ENCODE measurements around the gene ZNF680.
"Not testable (repeated sequence)": the region's sequence is repeated elsewhere in the genome, so short reads cannot be mapped to it uniquely, and the experiment has no call there.

The ZNF680 gene

GRCh38 chr7:64562626-64563278 is at the start of gene ZNF680:
ZNF680 (minus strand) TSS chr7:64563071; CDS start chr7:64562954, 117 bp downstream.
- peak; percentile 85 for FAIRE-seq

GRCh38 chr7:64612452-64612851 is 49.6 kb upstream of the ZNF680 start:
- FAIRE-seq: no peak

DNA sequence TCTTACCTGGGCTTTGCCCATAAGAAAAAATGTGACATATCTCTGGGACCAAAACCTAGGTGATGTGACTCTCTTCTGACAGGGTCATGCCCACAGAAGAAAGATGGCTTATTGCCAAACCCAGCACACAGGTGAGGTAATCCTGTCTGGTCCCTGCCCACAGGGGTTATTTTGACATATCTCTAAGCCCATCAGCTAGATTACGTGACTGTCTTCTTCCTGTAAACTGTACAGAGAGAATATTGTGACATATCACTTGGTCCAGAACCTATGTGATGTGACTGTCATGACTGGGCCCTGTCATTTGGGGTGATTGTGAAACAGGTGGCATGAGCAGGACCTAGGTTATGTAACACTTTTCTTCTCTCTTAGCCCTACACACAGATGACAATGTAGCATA is 48.8 kb upstream of the ZNF680 start:
- FAIRE-seq: no peak

DNA sequence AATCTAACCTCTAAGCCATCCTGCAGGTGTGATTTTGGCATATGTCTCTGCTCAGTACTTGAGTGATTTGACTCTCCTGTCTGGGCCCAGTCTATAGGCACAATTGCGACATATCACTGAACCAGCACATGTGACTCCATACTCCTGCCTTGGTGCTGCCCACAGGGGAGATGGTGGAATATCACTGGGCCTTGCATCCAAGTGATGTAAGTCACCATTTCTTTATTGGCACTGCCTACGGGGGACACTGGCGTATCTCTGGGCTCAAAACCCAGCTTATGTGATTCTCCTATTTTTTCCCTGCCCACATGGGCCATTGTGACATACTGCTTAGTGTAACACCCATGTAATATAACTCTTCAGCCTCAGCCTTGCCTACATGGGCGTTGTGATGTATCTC is 48.1 kb upstream of the ZNF680 start:
- FAIRE-seq: no peak

- no peak for FAIRE-seq
These were observed 45.4 kb upstream of the ZNF680 start for GRCh38 chr7:64608116-64608910.

- FAIRE-seq: no peak
These were observed 43.5 kb upstream of the ZNF680 start for GRCh38 chr7:64606385-64606784.

- no peak for FAIRE-seq
These were observed 40.4 kb upstream of the ZNF680 start for GRCh38 chr7:64603271-64603670.

DNA sequence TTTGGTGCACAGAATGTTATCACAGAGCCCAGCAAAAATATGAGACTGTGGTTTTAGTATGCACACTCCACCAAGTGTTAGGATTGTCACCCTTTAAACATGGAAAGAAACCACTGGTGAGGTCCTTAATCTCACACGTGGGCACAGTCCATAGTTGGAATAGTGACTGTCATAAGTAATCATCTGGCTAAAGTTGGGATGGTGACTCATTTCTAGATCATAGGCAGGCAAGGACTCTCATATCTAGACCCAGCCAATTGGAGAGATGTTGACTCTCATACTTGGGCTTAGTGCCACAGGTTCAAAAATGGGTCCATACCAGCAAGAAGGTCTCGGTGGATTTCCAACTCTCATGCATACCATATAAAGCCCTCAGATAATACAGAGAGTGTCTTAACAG is 39.6 kb upstream of the ZNF680 start:
- no peak for FAIRE-seq

DNA sequence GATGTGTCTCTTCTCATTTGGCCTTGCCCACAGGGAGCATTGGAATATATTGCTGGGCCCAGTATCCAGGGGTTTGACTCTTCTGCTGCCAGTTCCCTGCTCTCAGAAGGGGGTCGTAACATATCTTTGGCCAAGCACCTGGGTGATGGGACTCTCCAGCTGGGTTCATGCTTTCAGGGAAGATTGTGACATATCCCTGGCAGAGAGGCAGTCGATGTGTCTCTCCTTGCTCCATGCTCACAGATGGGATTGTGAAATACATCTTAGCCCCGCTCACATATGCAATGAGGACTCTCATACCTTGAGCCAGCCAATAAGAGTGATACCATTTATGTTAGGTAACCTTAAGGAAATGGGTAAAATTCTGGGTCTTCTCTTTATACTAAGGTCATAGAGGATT is 39.2 kb upstream of the ZNF680 start:
- FAIRE-seq: no peak

DNA sequence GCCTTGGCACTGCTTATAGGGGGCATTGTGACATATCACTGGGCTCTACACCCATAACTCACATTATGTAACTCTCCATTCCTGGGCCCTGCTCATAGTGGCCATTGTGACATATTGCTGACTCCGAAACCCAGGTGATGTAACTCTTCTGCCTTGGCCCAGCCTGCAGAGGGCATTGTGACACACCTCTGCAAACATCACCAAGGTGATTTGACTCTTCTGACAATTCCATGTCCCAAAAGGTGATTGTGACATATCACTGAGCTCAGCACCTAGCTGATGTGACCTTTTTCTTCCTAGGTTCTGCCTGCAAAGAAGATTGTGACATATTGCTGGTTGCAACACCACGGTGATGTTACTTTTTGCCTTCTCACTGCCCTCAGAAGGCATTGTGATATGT is 36.5 kb upstream of the ZNF680 start:
- FAIRE-seq: no peak

DNA sequence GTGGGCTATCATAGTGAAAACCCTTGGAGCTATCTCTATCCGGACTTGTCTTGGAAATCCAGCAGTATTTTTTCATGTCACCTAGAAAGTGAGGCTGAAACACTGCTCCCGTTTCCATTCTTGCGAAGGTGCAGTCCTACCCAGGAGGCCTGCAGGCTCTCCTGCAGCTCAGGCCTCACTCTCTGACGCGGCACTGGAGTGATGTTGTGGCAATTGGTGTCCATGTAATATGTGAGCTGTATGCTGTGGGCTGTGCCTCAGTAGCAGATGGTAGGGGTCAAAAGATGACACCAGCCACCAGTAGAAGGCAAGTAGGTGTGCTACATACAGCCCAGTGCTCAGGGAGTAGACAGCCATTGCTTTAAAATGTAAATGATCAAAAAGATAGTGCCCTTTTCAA is 28.1 kb upstream of the ZNF680 start:
- no peak for FAIRE-seq

- FAIRE-seq: no peak
These were observed 19.3 kb upstream of the ZNF680 start for GRCh38 chr7:64581926-64582894.

DNA sequence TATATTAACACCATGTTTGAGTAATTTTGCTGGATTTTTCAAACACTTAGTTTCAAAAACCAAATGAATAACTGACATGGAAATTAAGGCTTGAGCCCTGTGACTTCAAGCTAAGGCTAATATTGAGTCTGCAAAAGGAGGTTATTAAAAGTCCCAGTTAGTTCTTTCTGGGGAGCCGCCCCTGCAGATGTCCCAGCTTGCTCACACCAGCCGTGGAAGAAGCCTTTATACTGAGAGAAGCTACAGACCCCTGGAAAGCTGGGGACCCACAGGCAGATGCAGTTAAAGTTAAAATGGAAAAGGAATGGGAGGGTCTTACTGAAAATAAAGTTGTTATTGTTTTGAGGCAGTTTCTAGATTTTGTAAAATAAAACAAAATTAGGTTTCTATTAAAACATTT is 18.5 kb upstream of the ZNF680 start:
- no peak for FAIRE-seq

- FAIRE-seq: no peak
These were observed 11.7 kb upstream of the ZNF680 start for GRCh38 chr7:64574540-64575099.

DNA sequence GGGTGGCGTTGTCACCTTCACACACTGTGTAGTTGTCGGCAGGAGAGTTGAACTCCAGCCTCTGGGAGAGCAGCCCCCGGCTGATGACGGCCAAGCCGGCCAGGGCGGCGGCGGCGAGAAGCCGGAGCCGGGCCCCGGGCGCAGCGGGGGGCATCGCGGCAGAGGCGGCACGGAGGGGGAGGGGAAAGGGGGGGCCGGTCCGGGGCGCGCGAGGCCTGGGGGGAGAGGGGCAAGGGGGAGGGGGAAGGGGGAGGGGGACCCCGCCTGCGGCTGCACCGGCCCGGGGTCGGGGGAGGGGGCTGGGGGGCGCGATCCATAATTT is 7.4 kb upstream of the ZNF680 start:
- not testable (repeated sequence) for FAIRE-seq

DNA sequence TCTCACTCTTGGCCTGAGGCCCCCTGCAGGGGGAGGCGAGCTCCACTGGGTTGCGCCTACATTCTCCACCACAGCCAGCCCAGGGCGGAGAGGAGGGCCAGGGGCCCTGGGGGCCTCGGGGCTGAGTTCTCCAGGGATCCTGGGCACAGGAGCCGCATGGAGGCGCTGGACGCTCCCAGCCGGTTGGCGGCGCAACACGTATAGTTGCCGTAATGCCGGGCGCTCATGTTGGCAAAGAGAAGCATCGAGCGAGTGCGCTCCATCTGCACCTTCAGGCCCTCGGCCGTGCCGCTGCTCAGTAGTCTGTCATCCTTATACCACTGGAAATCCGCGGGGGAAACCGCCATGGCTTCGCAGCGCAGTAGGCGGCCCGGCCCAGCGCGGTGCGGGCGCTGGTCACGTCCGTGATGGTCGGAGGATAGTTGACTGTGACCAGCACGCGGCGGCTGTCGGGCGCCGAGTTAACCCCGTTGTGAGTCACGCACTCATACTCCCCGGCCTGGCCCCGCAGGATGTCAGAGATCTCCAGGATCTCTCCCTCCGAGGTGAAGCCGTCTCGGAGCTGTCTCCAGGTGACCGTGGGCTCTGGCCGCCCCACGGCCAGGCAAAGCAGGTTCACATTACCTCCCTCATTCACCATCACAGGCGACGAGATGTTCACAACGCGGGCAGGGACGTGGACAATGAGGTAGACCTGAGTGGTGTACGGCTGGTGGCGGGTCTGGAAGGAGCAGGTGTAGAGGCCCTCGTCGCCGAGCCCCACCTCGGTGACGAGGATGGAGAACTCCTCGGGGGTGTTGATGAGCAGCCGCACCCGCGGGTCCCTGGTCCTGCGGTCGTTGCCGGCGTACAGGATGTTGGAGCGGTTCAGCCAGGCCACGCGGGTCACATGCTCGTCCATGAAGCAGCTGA is 6.8 kb upstream of the ZNF680 start:
- not testable (repeated sequence) for FAIRE-seq

- FAIRE-seq: no peak
These were observed 630 bp downstream of the ZNF680 start for GRCh38 chr7:64562256-64562625.

GRCh38 chr7:64559206-64559605 is 3.7 kb downstream of the ZNF680 start:
- FAIRE-seq: no peak

- FAIRE-seq: no peak
These were observed 4.1 kb downstream of the ZNF680 start for GRCh38 chr7:64558781-64559180.

GRCh38 chr7:64558323-64558705 is 4.6 kb downstream of the ZNF680 start:
- no peak for FAIRE-seq

DNA sequence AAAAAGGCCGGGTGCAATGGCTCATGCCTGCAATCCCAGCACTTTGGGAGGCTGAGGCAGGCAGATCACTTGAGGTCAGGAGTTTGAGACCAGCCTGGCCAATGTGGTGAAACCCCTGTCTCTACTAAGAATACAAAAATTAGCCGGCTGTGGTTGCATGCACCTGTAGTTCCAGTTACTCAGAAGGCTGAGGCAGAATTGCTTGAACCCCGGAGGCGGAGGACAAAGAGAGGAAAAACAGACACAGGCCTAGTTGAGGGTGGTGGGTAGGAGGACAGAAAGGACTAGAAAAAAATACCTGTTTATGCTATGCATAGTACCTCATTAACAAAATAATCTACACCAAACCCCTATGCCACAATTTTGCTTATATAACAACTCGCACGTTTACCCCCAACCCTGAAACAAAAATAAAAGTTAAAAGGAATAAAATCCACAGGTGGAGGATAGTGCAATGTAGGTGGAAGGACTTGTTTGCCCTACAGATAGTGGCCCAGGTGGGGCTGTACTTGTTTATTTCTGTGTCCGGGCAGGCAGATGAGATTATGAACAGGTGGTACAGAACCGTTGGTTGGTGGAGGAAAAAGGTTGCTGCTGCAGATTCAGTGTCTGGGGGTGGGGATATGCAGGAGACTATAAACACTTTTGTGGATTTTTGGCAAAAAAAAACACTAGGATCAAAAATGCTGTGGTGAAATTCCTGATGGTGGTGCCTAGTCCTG is 5.1 kb downstream of the ZNF680 start:
- no peak for FAIRE-seq
